GM23248 (cell line): ENCODE results near the gene CLPTM1L. TPM values are rescaled to one million over a fixed set of nuclear protein-coding genes. Genes with fewer than 3 reads are reported as not detected.

ENCODE experiments used
- DNase-seq: peaks from one replicate; pipeline ENCODE4 v3.0.0-alpha.2; 2015
- H2AFZ ChIP-seq: fragments of 200-600 bp; sonication (generic); 2 replicates; pipeline ENCODE4 v1.6.1; 2016; ENCODE audit warnings: antibody characterized with exemption
- H3F3A ChIP-seq: fragments of 200-600 bp; sonication (generic); 2 replicates; pipeline ENCODE4 v1.6.1; 2016; ENCODE audit warnings: mild to moderate bottlenecking, antibody characterized with exemption, mixed run types; ENCODE audit not compliant: insufficient read depth
- H3K27ac ChIP-seq: fragments of 200-600 bp; sonication (generic); 2 replicates; pipeline ENCODE4 v1.5.1; 2016; ENCODE audit warnings: mild to moderate bottlenecking
- H3K27me3 ChIP-seq: fragments of 200-600 bp; sonication (generic); replicated peaks from 2 replicates; pipeline ENCODE4 v1.6.1; 2016; ENCODE audit warnings: mild to moderate bottlenecking; ENCODE audit not compliant: insufficient read depth
- H3K36me3 ChIP-seq: fragments of 200-600 bp; sonication (generic); 2 replicates; pipeline ENCODE4 v1.6.1; 2016; ENCODE audit warnings: low read depth, mild to moderate bottlenecking
- H3K4me1 ChIP-seq: fragments of 200-600 bp; sonication (generic); 2 replicates; pipeline ENCODE4 v1.6.1; 2016; ENCODE audit warnings: mild to moderate bottlenecking; ENCODE audit not compliant: insufficient read depth
- H3K4me2 ChIP-seq: fragments of 200-600 bp; sonication (generic); one replicate; pipeline ENCODE4 v1.6.1; 2016; ENCODE audit warnings: mild to moderate bottlenecking; ENCODE audit not compliant: unreplicated experiment
- H3K4me3 ChIP-seq: fragments of 200-600 bp; sonication (generic); 2 replicates; pipeline ENCODE4 v1.5.1; 2016; ENCODE audit warnings: mild to moderate bottlenecking
- H3K79me2 ChIP-seq: fragments of 200-600 bp; sonication (generic); 2 replicates; pipeline ENCODE4 v1.6.1; 2016; ENCODE audit warnings: mild to moderate bottlenecking; ENCODE audit not compliant: insufficient read depth
- H3K9ac ChIP-seq: fragments of 200-600 bp; sonication (generic); 2 replicates; pipeline ENCODE4 v1.6.1; 2016; ENCODE audit warnings: mild to moderate bottlenecking
- H3K9me2 ChIP-seq: fragments of 200-600 bp; sonication (generic); 2 replicates; pipeline ENCODE4 v1.6.1; 2016; ENCODE audit warnings: mixed run types, mild to moderate bottlenecking, moderate library complexity; ENCODE audit not compliant: insufficient read depth
- H3K9me3 ChIP-seq: fragments of 200-600 bp; sonication (generic); one replicate; pipeline ENCODE4 v1.6.1; 2017; ENCODE audit warnings: low read depth
- H4K20me1 ChIP-seq: fragments of 200-600 bp; sonication (generic); 2 replicates; pipeline ENCODE4 v1.6.0; 2016; ENCODE audit not compliant: insufficient read depth
- EZH2 ChIP-seq: fragments of 200-600 bp; sonication (generic); IDR thresholded peaks from 2 replicates; pipeline ENCODE4 v1.6.1; 2018; ENCODE audit warnings: antibody characterized with exemption, mild to moderate bottlenecking; ENCODE audit not compliant: insufficient read depth, poor library complexity, severe bottlenecking
- EZH2phosphoT487 ChIP-seq: fragments of 200-600 bp; sonication (generic); IDR thresholded peaks from 2 replicates; pipeline ENCODE4 v1.6.1; 2018; ENCODE audit warnings: antibody characterized with exemption, moderate library complexity, mild to moderate bottlenecking, low read depth; ENCODE audit not compliant: insufficient read depth
- WGBS, 2 experiments: methylation state at CpG; one replicate each; pipeline ENCODE4 v1.1.6; 2015 to 2017; ENCODE audit warnings: low lambda C conversion rate in 2 of 2, low coverage in 1 of 2; ENCODE audit errors: missing lambda C conversion rate in 2 of 2; 5-methylcytosine and 5-hydroxymethylcytosine counted together
- in situ Hi-C: fragments of 300-500 bp; cut with MboI; formaldehyde crosslinking; loops from 2 replicates; pipeline ENCODE4 v1.15.0; 2020
- polyA plus RNA-seq: library from polyadenylated mRNA; unstranded; fragments of >200 nt; fragmentation: Nextera tagmentation; extraction: Ambion mirVana; gene quantifications from 2 replicates; pipeline ENCODE4 v1.2.1, GENCODE V29; 2016
- total RNA-seq: library from RNA; depleted of rRNA; stranded (reverse); fragments of >200 nt; shearing (Covaris generic); gene quantifications from 2 replicates; pipeline ENCODE4 v1.2.3, GENCODE V29; 2014

CLPTM1L gene
- total and polyA plus RNA-seq, 2 experiments from 2014 or later = 25.6 to 135 TPM

DNA sequence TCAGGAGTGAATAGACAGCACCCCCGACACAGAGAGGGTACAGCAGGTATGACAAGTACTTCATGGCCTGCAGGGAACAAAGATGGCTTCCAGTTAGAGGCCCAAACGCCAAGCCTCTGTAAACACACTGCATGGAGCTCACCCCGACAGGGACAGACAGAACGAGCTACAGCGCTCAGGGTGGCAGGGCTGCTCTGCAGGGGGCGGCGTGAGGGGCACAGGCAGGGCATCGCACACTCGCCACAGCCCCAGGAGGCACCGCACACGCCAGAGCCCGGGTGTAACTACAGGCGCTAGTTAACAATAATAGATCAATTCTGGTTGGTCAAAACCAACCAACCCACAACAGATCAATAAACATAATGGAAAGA lies 21.1 kb downstream of the CLPTM1L start:
- H2AFZ ChIP-seq = no peak overlapping the region
- no peak overlapping the region for H3K9ac ChIP-seq
- H3K4me1 ChIP-seq = peaks cover 3% of the 10 kb centered on the region; the same call in 1 of the 2 replicates
- in situ Hi-C loops = no loop called here
- no peaks in the 10 kb centered on the region for H3K27me3 ChIP-seq
- 93% methylated on average over 13 of the region's 13 CpGs for WGBS, 2 experiments
- H3K36me3 ChIP-seq = peaks cover 8% of the 10 kb centered on the region; the same call in 1 of the 2 replicates
- no peaks in the 10 kb centered on the region for H3K9me3 ChIP-seq
- H3K4me2 ChIP-seq = no peak overlapping the region
- no peaks in the 10 kb centered on the region for H3K9me2 ChIP-seq
- no peak overlapping the region for H3K4me3 ChIP-seq
- no peak overlapping the region for H3K27ac ChIP-seq
- H4K20me1 ChIP-seq = no peaks in the 10 kb centered on the region; the same call in 1 of the 2 replicates
- H3K79me2 ChIP-seq = no peaks in the 10 kb centered on the region
- TF ChIP-seq EZH2 = no peak
- no peak for TF ChIP-seq EZH2phosphoT487
- DNase-seq = no peak
- H3F3A ChIP-seq = peaks cover 26% of the 10 kb centered on the region

DNA sequence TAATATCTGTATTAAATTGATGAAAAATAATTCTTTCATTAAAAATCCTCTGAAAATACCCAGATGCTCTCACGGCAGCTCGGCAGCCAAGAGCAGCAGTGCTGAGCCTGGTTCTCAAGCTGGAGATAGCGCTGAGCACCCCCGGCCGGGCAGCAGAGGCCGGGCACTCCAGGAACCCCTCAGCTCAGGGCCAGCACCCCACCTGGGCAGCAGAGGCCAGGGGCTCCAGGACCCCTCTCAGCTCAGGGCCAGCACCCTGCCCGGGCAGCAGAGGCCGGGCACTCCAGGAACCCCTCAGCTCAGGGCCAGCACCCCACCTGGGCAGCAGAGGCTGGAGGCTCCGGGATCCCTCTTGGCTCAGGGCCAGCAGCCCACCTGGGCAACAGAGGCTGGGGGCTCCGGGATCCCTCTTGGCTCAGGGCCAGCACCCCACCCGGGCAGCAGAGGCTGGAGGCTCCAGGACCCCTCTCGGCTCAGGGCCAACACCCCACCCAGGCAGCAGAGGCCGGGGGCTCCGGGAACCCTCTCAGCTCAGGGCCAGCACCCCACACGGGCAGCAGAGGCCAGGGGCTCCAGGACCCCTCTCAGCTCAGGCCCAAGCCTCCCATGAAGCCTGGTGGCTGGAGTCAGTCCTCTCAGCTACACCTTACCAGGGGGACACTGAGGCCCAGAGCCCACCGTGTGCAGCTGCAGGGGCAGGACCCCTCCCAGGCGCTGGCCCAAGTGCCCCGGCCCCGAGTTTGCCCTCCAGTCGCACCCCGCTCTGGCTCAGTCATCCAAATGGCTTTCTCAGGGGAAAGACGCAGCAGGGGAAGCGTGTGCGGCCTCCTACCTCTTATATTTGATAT lies 21.7 kb downstream of the CLPTM1L start:
- no peaks in the 10 kb centered on the region; the same call in 1 of the 2 replicates for H4K20me1 ChIP-seq
- WGBS, 2 experiments = 75 to 84% methylated on average over 19 to 21 of the region's 24 CpGs
- H3K4me3 ChIP-seq = no peak overlapping the region
- H3K9me3 ChIP-seq = no peaks in the 10 kb centered on the region
- no peaks in the 10 kb centered on the region for H3K79me2 ChIP-seq
- in situ Hi-C loops = no loop called here
- no peaks in the 10 kb centered on the region for H3K4me1 ChIP-seq
- no peaks in the 10 kb centered on the region for H3K9me2 ChIP-seq
- H3K27ac ChIP-seq = no peak overlapping the region
- H3K4me2 ChIP-seq = no peak overlapping the region
- no peak for DNase-seq
- H3K9ac ChIP-seq = no peak overlapping the region
- H3K27me3 ChIP-seq = no peaks in the 10 kb centered on the region
- H2AFZ ChIP-seq = no peak overlapping the region
- TF ChIP-seq EZH2 (no peak), EZH2phosphoT487 (no peak)
- peaks cover 20% of the 10 kb centered on the region for H3F3A ChIP-seq
- H3K36me3 ChIP-seq = peaks cover 8% of the 10 kb centered on the region; the same call in 1 of the 2 replicates

DNA sequence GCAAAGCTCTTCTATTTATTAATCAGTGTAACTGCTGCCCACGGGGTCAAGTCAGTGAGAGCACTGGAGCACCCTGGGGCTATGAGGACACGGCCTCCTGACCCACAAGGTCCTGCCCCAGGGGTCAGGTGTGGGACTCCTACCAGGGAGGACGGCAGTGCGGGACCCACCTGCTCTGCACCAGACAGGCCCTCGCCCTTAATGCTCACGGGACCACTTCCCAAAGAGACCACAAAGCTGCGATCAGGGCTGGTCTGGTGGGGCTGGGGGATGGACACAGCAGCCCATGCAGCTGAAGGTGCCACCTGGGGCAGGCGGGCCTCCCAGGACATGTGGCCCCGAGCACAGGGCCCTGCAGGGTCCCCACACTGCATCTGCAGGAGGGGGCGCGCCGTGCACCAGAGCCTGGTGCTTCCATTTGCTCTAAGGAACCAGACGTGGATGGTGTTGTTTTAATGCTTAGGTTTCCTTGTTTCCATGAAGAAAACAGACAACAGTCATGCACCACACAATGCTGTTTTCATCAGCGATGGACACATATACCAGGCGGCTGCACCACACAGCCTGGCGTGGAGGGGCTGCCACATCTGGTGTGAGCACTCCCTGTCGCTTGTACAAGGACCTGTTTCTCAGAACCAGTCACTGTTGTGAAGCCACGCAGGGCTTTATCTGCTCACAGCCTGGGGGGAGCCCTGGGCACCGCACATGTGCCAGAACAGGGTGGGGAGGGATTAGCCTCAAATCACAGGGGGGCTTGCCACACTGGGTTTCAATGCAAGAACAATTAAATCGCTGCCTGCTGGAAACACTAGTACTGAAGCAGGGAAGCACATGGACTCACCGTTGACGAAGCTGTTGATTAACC lies 22.6 kb downstream of the CLPTM1L start:
- Histone ChIP-seq H3F3A (peaks cover 19% of the 10 kb centered on the region), H3K36me3 (peaks cover 8% of the 10 kb centered on the region)
- 93 to 94% methylated on average over 21 to 22 of the region's 22 CpGs for WGBS, 2 experiments

DNA sequence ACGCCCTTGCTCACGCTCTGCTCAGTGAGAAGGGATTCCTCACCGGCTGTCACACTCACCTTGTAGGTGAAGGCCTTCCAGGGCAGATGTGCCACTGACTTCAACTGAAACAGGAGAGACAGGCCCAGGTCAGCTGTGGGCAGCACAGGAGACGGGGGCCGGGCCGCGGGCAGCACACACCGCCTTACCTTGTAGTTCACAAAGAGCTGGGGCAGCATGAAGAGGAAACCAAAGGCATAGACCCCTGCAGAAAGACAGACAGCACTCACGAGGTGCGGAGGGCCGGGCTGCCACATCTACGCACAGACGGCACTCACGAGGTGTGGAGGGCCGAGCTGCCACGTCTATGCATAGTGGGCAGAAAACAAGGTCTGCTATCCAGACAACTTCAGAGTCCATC lies 23.3 kb downstream of the CLPTM1L start:
- Histone ChIP-seq H3K4me2 (no peak overlapping the region), H3K27me3 (no peaks in the 10 kb centered on the region), H3K9me2 (no peaks in the 10 kb centered on the region), H3K36me3 (peaks cover 8% of the 10 kb centered on the region), H2AFZ (no peak overlapping the region), H3K79me2 (no peaks in the 10 kb centered on the region), H4K20me1 (no peaks in the 10 kb centered on the region), H3K4me1 (no peaks in the 10 kb centered on the region), H3K9me3 (no peaks in the 10 kb centered on the region), H3K27ac (no peak overlapping the region), H3K4me3 (no peak overlapping the region), H3F3A (peaks cover 16% of the 10 kb centered on the region), H3K9ac (no peak overlapping the region)
- no peak for TF ChIP-seq EZH2
- TF ChIP-seq EZH2phosphoT487 = no peak
- WGBS, 2 experiments = 94 to 96% methylated on average over 16 of the region's 16 CpGs
- in situ Hi-C loops = no loop called here
- no peak for DNase-seq

More for the DNA sequence above, 22.6 kb downstream of the CLPTM1L start:
- H3K4me1 ChIP-seq = no peaks in the 10 kb centered on the region
- no peaks in the 10 kb centered on the region for H3K9me3 ChIP-seq
- no peak overlapping the region for H3K4me2 ChIP-seq
- in situ Hi-C loops = no loop called here
- H3K27ac ChIP-seq = no peak overlapping the region
- no peak overlapping the region for H3K4me3 ChIP-seq
- H3K79me2 ChIP-seq = no peaks in the 10 kb centered on the region
- H2AFZ ChIP-seq = no peak overlapping the region
- no peaks in the 10 kb centered on the region for H3K9me2 ChIP-seq
- H4K20me1 ChIP-seq = no peaks in the 10 kb centered on the region
- no peak for TF ChIP-seq EZH2phosphoT487
- TF ChIP-seq EZH2 = no peak
- H3K27me3 ChIP-seq = no peaks in the 10 kb centered on the region
- DNase-seq = no peak
- no peak overlapping the region for H3K9ac ChIP-seq
